PC-3 (cell line): ENCODE results near the gene FGFR1OP2. TPM values are rescaled to one million over a fixed set of nuclear protein-coding genes. Genes with fewer than 3 reads are reported as not detected.

Experiments
- ATAC-seq: fragments of 200-7000 bp; cut with Tn5 transposase; 2 replicates; pipeline ENCODE4 v1.9.1; 2020; ENCODE audit warnings: mild to moderate bottlenecking, moderate library complexity
- BruUV-seq: library from RNA; stranded (reverse); fragments of 400-500 nt; replicated peaks from 2 replicates; lab custom pipeline; 2021; lab: Mats Ljungman, UMichigan
- CTCF ChIA-PET: fragments of 300-600 bp; sonication (Branson Sonifier 250); formaldehyde crosslinking; loops from one replicate; lab custom pipeline; 2022; ENCODE audit warnings: antibody characterized with exemption; lab: Charles Lee
- POLR2A ChIA-PET: fragments of 300-600 bp; sonication (Branson Sonifier 250); formaldehyde crosslinking; loops from one replicate; lab custom pipeline; 2022; ENCODE audit warnings: antibody characterized with exemption; ENCODE audit not compliant: unreplicated experiment; lab: Charles Lee
- DNase-seq: peaks from one replicate; pipeline ENCODE4 v3.0.0-alpha.2; 2015
- H2AFZ ChIP-seq: fragments of 300-600 bp; sonication (generic); 2 replicates; pipeline ENCODE4 v1.6.0; 2016; ENCODE audit warnings: antibody characterized with exemption, low read length
- H3F3A ChIP-seq: fragments of 300-600 bp; sonication (generic); one replicate; pipeline ENCODE4 v1.6.0; 2017; ENCODE audit warnings: antibody characterized with exemption, low read length, control low read depth, mild to moderate bottlenecking; ENCODE audit not compliant: unreplicated experiment
- H3K27ac ChIP-seq: fragments of 300-600 bp; sonication (generic); 2 replicates; pipeline ENCODE4 v1.5.1; 2016; ENCODE audit warnings: mild to moderate bottlenecking, low read length
- H3K27me3 ChIP-seq: fragments of 300-600 bp; sonication (generic); 2 replicates; pipeline ENCODE4 v1.6.1; 2016; ENCODE audit warnings: low read length, mixed read lengths
- H3K36me3 ChIP-seq: fragments of 300-600 bp; sonication (generic); 2 replicates; pipeline ENCODE4 v1.6.1; 2016; ENCODE audit warnings: low read depth, mixed run types, low read length, mixed read lengths
- H3K4me1 ChIP-seq: fragments of 300-600 bp; sonication (generic); 2 replicates; pipeline ENCODE4 v1.5.1; 2016; ENCODE audit warnings: low read length; ENCODE audit not compliant: insufficient read depth
- H3K4me2 ChIP-seq: fragments of 300-600 bp; sonication (generic); 2 replicates; pipeline ENCODE4 v1.6.0; 2016; ENCODE audit warnings: low read length
- H3K4me3 ChIP-seq: fragments of 300-600 bp; sonication (generic); 2 replicates; pipeline ENCODE4 v1.5.1; 2016; ENCODE audit warnings: mild to moderate bottlenecking, low read length, mixed read lengths
- H3K79me2 ChIP-seq: fragments of 300-600 bp; sonication (generic); 2 replicates; pipeline ENCODE4 v1.6.1; 2017; ENCODE audit warnings: low read length, mixed read lengths
- H3K9ac ChIP-seq: fragments of 300-600 bp; sonication (generic); 2 replicates; pipeline ENCODE4 v1.6.0; 2016; ENCODE audit warnings: mild to moderate bottlenecking, low read length
- H3K9me2 ChIP-seq: fragments of 300-600 bp; sonication (generic); replicated peaks from 2 replicates; pipeline ENCODE4 v1.6.1; 2016; ENCODE audit warnings: mixed run types, low read length, mixed read lengths
- H3K9me3 ChIP-seq: fragments of 300-600 bp; sonication (generic); 2 replicates; pipeline ENCODE4 v1.6.1; 2016; ENCODE audit warnings: low read length, mixed read lengths
- H4K20me1 ChIP-seq: fragments of 300-600 bp; sonication (generic); 2 replicates; pipeline ENCODE4 v1.6.1; 2016; ENCODE audit warnings: low read length, mixed read lengths
- CTCF ChIP-seq: fragments of 300-600 bp; sonication (generic); conservative IDR thresholded peaks from 2 replicates; pipeline ENCODE4 v1.5.1; 2017; ENCODE audit warnings: antibody characterized with exemption, low read depth, mild to moderate bottlenecking, low read length
- EZH2 ChIP-seq: fragments of 300-600 bp; sonication (generic); IDR thresholded peaks from one replicate; pipeline ENCODE4 v1.6.1; 2017; ENCODE audit warnings: antibody characterized with exemption, mild to moderate bottlenecking, low read length; ENCODE audit not compliant: unreplicated experiment
- EZH2phosphoT487 ChIP-seq: fragments of 300-600 bp; sonication (generic); IDR thresholded peaks from 2 replicates; pipeline ENCODE4 v1.6.1; 2018; ENCODE audit warnings: mild to moderate bottlenecking, antibody characterized with exemption, low read length, borderline replicate concordance
- intact Hi-C: fragments of 100-400 bp; cut with micrococcal nuclease; formaldehyde crosslinking; loops from 2 replicates; pipeline ENCODE4 v1.9.0; 2023
- total RNA-seq: library from RNA; depleted of rRNA; stranded (reverse); fragments of >200 nt; gene quantifications from 2 replicates; pipeline ENCODE4 v1.2.3, GENCODE V29; 2014

FGFR1OP2 gene
- total RNA-seq, 1 experiment from 2014 or later: 74.3 TPM

DNA sequence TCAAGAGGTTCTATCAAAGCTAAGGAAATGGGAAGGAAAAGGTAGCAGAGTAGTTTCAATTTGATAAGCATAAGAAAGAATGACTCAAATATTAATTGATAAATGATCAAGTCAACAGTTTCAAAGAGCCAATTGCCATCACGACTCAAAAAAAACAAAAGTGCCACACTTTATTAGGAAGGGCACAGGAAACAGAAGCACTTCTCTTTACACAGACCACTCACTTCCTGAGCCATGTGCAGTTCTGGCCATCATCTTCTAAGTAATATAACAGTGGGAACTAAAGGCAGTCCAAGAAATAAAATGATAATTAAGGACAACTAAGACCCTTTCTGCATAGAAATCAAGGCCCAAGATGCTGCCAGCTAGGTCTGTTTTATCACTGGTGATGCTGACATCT, 62.7 kb downstream of the FGFR1OP2 start:
- Histone ChIP-seq H3K9me3 (no peaks in the 10 kb centered on the region), H3K9ac (no peak overlapping the region), H3K4me2 (no peak overlapping the region), H3K27me3 (no peaks in the 10 kb centered on the region), H4K20me1 (no peaks in the 10 kb centered on the region), H3K9me2 (no peaks in the 10 kb centered on the region), H2AFZ (no peak overlapping the region), H3K4me3 (no peak overlapping the region), H3K4me1 (peaks cover 11% of the 10 kb centered on the region), H3K36me3 (no peaks in the 10 kb centered on the region; the same call in 1 of the 2 replicates), H3F3A (no peaks in the 10 kb centered on the region), H3K79me2 (peaks cover 13% of the 10 kb centered on the region; the same call in 1 of the 2 replicates), H3K27ac (no peak overlapping the region)
- no peak for DNase-seq
- POLR2A ChIA-PET: no interaction called here
- ATAC-seq: no peak
- intact Hi-C loops: no loop called here
- CTCF ChIA-PET: no interaction called here
- TF ChIP-seq EZH2phosphoT487 (no peak), EZH2 (no peak), CTCF (no peak)
- BruUV-seq: no TSS peak

DNA sequence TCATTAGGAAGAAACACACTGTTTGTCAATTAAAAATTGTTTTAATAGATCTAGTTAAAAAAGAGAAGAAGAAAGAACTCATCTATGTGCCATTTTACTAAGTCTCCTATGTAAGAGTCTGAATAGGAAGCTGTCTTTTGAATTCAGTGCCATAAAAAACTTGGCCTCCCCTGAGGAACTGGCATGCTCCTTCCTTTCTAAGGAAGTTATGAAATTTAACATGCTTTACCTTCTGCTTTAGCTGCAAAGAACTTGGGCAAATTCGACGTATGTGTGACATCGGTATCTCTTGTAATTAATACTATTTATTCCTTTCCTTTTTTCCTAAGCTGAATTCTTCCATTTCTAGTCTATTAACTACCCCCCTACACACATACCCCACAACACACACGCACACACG, 63.4 kb downstream of the FGFR1OP2 start:
- TF ChIP-seq CTCF (no peak), EZH2 (no peak), EZH2phosphoT487 (no peak)
- peaks cover 13% of the 10 kb centered on the region; the same call in 1 of the 2 replicates for H3K79me2 ChIP-seq
- no peak overlapping the region for H3K27ac ChIP-seq
- CTCF ChIA-PET: no interaction called here
- no peaks in the 10 kb centered on the region for H3K9me3 ChIP-seq
- H3K9me2 ChIP-seq: no peaks in the 10 kb centered on the region
- H3K27me3 ChIP-seq: no peaks in the 10 kb centered on the region
- no peaks in the 10 kb centered on the region for H4K20me1 ChIP-seq
- no peak overlapping the region for H2AFZ ChIP-seq
- H3K4me1 ChIP-seq: peaks cover 11% of the 10 kb centered on the region
- H3K9ac ChIP-seq: no peak overlapping the region
- no peaks in the 10 kb centered on the region for H3F3A ChIP-seq
- ATAC-seq (no peak), DNase-seq (no peak)
- no peak overlapping the region for H3K4me3 ChIP-seq
- H3K36me3 ChIP-seq: no peaks in the 10 kb centered on the region
- no peak overlapping the region for H3K4me2 ChIP-seq
- no TSS peak for BruUV-seq
- intact Hi-C loops: no loop called here
- POLR2A ChIA-PET: no interaction called here

DNA sequence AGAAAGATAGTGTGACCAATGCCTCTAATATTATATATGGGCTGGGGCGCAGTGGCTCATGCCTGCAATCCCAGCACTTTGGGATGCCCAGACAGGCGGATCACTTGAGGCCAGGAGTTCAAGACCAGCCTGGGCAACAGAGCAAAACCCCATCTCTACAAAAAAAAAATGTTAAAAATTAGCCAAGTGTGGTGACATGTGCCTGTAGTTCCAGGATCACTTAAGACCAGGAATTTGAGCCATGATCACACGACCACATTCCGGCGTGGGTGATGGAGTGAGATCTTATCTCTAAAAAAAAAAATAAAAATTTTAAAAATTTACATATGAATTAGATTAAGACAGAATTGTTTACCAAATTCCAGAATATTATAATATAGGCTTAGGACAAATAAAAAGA, 63.9 kb downstream of the FGFR1OP2 start:
- ChIA-PET CTCF (no interaction called here), POLR2A (no interaction called here)
- TF ChIP-seq EZH2phosphoT487: no peak
- no peaks in the 10 kb centered on the region for H4K20me1 ChIP-seq
- H3F3A ChIP-seq: no peaks in the 10 kb centered on the region
- no peak overlapping the region for H3K27ac ChIP-seq
- peaks cover 13% of the 10 kb centered on the region; the same call in 1 of the 2 replicates for H3K79me2 ChIP-seq
- no peaks in the 10 kb centered on the region for H3K9me2 ChIP-seq
- H3K9me3 ChIP-seq: no peaks in the 10 kb centered on the region
- H3K4me3 ChIP-seq: no peak overlapping the region
- peaks cover 11% of the 10 kb centered on the region for H3K4me1 ChIP-seq
- BruUV-seq: no TSS peak
- ATAC-seq (no peak), DNase-seq (no peak)
- H3K36me3 ChIP-seq: no peaks in the 10 kb centered on the region
- H3K9ac ChIP-seq: no peak overlapping the region
- no peak overlapping the region for H3K4me2 ChIP-seq
- intact Hi-C loops: no loop called here
- no peak overlapping the region for H2AFZ ChIP-seq
- H3K27me3 ChIP-seq: no peaks in the 10 kb centered on the region
